HT-29 (cell line): ENCODE measurements around the gene BCR. TPM values are rescaled to one million over a fixed set of nuclear protein-coding genes. Genes with fewer than 3 reads are reported as not detected.
A peak's percentile ranks its signal among the peaks of the same experiment; 100 is the strongest.

ENCODE experiments used
- DNase-seq: peaks from one replicate; pipeline ENCODE4 v3.0.0-alpha.2; 2015; ENCODE audit warnings: low spot score
- total RNA-seq: library from RNA; depleted of rRNA; stranded (reverse); fragments of >200 nt; shearing (Covaris generic); gene quantifications from 2 replicates; pipeline ENCODE4 v1.2.3, GENCODE V29; 2014

BCR gene
- total RNA-seq, 1 experiment from 2014 or later = 69.1 TPM

DNA sequence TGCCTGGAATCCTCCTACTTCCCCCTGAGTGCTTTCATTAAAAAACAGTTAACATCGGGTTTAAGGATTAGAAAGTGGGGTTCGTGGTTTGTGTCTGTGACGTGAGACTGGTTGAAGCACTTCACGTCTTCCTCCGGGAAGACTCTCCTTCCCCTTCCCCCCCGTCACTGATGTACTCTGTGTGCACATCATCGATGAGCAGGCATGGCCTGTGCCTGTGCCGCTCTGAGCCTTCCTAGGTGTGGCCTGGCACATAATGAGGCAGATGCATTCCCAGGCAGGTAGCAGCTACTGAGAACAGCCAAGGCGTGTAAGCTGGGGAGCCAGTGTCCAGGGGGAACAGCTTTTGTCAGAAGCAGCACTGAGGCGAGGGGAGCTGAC lies 93.8 kb downstream of the BCR start:
- DNase-seq = no peak

DNA sequence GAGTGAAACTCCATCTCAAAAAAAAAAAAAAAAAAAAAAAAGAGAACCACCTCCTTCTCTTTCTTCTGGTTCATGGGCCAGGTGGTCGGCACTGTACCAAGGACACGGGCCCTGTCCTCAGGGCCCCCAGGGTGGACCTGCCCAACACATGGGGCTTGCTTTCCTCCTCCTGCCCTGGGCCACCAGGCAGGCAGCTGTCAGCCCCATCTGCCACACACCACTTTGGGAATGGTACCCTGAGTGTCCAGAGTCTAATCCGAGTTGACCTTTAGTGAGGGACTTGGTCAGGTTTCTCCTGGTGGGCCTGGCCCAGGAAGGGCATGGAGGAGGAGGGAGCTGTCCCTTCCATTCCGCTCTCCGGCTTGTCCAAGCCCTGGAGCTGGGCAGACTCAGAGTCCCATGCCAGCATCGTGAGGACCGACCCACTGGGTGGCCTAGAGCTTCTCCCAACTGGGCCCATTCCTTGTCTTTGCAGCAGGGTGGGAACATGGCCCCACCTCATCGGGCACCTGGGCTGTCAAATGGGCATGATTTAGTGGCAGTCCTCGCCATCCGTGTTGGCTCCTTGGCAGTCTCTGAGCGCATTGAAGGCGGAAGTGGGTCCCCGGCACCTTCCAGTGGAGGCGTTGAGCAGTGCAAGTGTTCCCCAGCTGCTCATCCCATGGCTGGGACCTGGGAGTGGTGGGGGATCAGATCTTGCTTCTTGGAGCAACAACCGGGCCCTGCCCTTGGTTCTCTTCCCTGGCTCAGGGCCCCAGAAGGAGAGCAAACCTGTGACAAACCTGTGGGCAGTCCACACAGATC lies 94.8 kb downstream of the BCR start:
- no peak for DNase-seq

DNA sequence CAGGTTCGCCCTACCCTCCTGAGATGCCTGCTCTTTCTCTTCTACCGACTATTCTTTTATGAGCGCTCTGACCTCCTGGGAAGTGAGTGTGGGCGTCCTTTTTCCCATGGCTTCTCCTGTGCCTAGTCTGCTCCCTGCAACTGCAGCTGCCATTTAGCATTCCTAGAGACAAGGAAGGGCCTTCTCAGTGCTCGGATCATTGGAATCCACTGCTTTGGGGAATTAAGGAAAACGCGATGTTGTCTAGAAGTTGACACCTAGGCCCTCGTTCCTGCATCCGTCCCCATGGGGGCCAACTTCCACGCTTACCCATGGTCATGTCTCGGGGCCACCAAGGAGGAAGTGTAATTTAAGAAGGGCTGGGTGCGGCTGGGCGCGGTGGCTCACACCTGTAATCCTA lies 95.4 kb downstream of the BCR start:
- DNase-seq = no peak

DNA sequence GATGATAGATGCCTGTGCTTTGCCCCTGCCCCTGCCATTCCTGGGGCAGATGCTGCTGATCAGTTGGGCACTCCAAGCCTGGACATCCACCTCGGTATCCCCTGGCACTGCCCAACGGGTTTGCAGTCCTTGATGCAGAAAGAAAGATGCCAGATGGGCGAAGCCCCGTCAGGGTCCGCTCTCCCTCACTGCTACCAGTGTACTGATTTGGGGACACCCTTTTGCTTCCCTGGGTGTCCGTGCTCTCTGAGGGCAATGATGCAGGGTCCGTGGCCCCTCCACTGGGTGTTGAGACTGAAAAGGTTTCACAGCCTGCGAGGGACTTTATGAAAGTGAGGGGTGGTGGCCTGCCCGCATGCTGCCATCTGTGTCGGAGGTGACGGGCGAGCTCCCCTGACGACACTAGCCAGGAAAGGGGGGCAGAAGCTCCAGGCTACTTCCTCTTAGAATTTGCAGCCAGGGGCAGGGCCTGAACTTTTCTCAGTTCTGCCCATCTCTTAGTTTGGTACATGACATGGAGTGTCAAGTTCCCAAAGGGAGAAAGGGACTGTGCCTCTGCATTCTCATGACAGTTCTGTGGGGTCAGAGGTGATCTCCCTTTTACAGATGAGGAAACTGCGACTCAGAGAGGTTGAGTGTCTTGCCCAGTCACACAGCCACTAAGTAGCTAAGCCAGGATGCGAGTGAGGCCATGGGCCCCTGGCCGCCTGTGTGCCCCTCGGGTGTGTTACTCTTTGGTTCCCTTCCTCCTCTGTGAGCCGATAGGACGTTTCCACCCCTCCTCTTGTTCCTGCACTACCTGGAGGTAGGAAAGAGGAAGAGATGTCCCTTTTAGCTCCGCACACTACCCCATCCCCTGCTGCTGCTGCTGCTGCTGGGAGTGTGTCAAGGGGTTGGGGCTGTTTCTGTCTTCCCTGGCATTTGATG lies 96.6 kb downstream of the BCR start:
- DNase-seq = no peak

DNA sequence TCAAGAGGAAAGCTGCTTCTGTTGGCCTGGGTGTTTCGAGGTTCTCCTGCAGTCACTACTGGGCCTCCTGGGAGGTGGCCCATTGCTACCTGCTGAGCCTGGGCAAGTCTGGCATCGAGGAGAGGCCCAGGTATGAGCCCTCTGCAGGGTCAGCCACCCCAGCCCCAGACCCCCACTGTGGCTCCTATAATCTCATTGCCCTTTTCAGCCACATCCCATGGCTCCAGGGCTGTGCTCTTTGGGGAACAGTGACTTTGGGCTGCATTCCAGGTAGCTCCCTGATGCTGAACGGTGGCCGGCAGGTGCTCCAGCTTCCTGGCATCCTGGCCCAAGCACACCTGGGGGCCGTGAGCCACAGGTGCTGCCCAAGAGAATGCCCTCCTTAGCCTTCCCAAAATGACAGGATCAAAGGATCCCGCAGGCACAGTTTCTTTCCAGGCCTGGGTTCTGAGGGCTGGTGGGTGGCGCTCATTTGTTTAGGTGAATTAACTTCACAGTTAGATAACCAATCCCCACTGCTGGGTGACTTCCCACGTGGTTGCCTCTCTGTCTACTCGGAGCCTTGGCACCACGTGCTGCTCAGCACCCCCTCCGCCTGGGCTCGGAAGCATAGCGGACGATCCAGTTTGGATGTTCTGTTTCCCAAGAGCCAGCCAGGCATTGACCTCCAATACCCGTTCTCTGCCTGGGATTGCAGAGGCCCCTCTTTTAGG lies 97.4 kb downstream of the BCR start:
- no peak for DNase-seq

DNA sequence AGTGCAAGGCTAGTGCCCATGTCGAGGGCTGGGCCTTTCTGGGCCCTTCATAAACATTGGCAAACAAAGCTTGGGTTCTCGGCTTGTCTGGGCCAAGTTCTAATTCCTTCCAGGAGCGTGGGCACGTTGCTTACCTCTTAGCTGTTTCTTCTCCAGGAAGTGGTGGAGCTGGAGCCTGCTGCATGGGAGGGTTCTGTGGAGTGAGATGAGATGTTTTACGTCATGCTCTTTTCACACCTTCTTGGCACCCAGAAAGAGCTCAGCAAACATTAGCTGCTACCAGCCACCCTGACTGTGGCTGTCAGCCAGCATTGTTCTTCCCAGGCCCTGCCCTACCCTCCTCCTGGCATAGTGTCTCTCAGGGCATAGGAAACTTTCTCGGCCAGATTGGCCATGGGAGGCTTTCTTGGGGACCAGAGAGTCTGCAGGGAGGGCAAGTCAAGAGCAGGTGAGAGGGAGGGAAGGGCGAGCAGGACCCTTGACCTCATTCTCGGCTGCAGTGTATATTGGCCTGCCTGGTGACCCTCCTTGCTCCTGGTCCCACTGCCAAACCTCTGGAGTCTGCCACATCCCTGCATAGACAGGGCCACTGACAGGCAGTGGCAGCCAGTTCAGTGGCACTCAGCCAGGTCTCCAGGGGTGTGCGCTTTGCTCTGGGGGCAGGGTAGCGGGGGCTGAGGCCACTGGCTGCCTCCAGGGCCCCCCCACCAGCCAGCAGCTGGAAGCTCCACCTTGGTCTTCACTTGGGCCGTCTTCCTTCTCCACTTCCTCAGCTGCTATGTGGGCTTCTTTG lies 98.8 kb downstream of the BCR start:
- DNase-seq = peak; percentile 79

DNA sequence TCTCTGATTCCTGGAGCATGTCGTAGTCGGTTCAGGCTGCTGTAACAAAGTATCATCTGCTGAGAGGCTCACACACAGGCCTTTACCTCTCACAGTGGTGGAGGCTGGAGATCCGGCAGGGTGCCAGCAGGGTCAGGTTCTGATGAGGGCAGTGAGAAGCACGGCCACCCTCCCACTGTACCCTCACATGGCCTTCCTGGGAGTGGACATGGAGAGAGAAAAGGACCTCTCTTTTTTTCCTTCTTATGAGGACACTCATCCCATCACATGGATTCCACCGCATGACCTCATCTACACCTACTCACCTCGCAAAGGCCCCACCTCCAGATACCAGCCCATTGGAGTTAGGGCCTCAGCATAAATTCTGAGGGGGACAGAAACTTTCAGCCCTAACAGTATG lies 99.5 kb downstream of the BCR start:
- DNase-seq = no peak

DNA sequence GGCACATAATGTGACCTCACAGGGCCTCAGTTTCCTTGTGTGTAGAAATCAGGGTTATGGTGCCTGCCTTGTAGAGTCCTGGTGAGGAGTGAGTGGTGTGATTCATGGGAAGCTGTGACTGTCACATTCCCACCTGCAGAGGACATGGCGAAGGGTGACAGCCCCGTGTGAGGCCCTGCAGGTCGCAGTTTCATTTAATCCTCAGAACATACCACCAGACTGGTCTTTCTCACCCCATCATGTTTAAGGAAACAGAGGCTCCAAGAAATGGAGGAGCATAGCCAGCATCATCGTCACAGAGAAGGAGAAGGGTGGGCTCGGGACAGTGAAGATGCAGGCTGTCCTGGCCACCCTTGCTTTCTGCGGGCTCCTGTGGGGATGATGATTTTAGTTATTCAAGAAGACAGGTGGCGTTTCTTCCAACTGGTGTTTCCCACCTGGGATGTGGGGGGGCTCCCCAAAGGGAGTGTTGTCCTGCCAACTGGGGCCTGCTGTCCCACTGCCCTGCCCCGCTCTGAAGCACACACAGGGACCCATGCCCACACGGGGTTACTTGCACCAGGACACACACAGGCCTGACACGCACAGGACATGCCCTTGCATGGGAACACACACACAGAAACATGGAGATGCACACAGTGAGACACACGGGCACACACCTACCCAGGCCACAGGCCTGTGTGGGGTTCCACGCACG lies 100.2 kb downstream of the BCR start:
- no peak for DNase-seq

DNA sequence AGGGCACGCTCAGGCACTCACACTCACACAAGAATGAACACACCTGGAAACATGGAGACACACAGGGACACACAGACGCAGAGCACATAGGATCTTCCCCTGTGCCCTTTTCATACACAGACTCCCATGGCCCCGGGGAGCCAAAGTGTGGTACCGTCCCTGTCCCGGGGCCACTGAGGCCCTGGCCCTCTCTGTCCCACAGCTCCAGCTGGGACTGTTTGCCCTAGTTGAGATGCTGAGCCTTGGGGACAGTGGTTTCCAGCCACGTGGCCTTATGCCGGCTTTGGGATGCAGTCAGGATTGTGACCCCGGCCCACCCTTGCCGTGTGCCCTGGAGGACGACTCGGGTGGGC lies 100.7 kb downstream of the BCR start:
- DNase-seq = no peak

DNA sequence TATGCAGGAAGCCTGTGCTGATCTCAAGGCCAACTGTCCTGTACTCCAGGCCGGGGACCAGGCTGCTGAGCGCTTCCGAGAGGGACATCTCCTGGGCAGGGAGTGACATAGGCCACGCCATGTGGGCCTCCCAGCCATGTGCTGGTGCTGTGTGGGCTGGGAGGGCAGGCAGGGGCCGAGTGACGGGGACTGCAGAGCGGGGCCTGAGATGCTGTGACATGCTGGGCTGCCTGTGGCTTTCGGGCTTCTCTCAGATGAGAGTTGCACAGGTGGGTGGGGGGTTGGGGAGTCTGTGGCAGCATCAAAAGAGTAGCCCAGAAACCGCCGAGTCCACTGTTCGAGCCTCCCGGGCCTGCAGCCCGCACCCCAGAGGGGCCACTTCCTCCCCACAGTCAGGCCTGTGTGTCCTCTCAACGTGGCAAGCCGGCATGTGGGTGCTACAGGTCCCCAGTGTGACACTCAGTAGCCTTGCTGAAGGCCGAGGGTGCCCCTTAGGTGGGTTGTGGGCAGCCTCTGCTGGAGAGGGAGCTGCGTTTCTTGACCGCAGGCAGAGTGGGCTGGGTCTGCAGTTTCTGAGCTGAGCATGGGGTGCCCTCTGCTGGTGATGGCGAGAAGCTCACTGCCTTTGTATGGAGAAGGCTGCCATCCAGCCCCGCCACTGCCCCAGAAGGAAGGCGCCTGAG lies 101.2 kb downstream of the BCR start:
- DNase-seq = peak; percentile 81

DNA sequence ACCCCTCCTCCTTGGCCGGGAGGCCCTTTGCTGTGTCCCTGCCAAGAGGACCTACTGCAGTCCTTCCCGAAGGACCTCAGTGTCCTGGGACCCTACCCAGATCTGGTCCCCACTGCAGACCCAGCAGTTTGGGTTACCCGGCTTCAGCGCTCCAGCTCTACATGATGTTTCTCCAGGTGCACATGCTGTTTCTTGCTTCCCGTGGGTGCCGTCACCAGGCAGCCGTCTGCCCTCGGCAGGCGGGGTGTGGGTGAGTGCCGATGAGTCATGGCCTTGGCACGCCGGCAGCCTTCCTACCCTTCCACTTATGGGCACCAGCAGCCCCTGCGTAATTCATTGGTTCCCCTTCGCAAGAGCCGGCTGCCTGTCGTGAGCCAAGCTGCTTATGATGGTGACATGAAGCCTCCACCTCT lies 101.8 kb downstream of the BCR start:
- DNase-seq = peak; percentile 81

DNA sequence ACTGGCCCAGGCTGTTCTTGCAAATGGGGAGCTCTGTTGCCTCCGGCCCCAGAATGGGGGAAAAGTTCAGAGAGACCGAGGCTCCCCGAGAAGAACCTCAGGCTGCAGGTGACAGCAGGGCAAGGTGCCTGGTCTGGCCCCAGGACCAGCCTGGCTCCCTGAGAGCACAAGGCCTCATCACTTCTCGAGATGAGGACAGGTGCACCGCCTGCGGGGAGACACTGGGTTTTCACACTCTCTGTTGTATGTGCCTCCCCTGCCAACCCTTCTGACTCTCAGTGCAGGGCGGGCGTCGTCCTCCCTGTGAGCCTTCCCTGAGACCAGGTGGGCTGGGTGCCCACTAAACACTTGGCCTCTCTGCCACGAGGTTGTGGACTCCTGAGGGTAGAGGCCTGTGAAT lies 102.2 kb downstream of the BCR start:
- DNase-seq = no peak

DNA sequence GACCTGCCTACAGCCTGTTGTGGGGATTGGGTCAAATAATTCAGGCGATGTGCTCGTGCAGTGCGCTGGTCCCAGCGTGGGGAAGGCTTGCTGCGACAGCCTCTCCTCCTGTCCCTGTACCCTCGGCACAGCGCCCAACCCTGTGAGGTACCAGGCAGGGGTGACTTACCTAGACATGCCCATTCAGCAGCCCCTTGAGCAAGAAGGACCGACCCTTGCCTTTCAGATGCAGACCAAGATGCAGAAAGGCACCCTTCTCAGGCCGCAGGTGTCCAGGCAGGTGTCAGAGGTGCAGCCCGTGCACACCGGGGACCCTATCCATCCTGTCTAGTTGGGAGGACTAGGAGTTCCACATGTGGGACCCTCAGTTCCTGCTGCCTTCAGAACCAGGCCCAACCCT lies 102.7 kb downstream of the BCR start:
- DNase-seq = no peak

DNA sequence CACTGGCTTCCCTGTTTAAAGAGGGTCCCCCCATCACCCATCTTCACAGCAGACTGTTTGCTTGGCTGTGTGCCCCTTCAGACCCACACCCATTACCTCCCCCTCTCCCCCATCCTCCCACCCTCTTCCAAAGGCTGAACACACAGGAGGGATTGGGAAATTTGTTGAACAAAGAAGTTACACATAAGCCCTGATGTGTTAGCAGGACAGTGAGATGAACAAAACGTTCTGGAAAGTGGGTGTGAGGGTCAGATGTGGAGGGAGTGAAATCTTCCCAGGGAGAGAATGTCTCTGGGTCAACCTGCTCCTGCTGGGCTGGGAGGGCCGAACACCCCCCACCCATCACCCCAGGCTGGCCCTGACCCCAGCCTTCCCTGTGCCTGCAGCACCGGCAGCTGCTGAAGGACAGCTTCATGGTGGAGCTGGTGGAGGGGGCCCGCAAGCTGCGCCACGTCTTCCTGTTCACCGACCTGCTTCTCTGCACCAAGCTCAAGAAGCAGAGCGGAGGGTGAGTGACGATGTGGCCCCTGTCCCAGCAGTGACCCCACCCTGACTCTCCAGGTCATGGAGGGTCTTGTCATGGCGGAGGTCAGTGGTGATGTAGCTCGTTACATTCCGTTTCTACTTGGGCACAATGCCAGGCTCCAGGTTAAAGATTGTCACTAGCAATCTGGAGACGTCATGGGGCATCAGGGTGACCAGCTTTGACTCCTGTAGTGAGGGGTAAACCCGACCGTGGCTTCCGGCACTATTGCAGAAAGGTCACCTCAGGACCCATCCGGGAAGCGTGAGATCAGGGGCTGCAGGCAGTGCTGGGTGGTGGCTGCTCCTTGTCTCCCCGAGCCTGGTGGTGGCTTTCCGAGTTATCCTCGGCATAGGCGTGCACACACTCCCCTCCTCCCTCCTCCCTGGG lies 103.5 kb downstream of the BCR start:
- no peak for DNase-seq

DNA sequence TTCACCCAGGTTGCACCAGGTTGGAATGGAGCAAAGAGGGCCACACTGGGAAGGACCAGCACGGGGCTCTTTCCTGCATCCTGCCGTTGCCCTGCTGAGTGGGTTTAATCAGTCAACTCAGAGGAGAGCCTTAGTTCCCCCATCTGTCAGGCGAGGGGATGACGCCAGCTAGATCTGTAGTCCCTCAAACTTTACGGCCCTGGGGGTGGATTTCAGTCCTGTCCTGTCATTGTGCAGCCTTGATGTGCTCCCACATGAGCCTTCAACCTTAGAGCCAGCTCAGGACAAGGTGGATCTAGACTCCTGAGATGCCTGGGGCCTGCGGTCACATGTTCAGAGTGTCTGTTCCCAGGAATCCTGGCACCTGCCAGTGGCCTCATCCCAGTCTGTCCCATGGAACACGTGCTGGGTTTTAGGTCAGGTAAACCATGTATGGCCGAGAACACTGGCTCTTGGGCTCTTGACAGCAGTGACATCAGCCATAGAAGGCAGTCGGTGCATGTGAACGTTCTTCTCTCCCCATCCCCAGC lies 104.3 kb downstream of the BCR start:
- no peak for DNase-seq

DNA sequence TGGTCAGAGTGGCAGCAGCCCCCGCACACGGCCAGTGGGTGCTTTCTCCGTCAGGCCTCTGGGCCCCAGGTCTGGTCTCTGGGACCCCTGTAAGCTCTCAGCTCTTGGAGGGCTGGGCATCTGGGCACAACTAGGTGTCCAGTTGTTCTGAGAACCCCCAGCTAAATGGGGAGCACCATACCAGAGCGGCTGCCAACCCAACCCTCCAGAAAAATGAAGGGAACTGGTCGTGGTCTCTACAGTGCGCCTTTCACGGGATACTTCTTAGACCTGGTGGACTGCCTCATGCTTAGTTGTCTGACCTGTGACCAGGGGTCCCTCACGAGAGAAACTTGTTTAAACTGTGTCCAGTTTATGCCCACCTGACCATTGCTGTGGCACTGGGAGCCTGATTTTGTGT lies 104.9 kb downstream of the BCR start:
- no peak for DNase-seq

DNA sequence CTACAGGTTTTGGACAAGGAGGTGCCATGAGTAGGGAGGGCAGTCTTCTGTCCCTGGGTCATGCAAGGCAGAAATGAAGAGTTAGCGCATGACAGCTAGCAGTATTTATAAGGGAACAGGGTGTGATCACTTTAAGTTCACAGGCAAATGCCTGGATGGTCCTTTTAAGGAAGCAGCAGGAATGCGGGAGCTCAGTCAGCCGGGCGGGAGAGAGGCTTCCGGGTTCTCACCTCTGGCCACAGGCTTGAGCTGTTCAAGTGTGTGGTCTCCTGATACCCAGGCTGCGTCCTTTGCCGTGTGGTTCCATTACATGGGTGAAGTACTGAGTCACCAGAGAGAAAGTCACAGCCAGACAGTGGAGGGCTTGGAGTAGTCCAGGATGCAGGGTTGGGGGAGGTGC lies 105.4 kb downstream of the BCR start:
- DNase-seq = no peak

DNA sequence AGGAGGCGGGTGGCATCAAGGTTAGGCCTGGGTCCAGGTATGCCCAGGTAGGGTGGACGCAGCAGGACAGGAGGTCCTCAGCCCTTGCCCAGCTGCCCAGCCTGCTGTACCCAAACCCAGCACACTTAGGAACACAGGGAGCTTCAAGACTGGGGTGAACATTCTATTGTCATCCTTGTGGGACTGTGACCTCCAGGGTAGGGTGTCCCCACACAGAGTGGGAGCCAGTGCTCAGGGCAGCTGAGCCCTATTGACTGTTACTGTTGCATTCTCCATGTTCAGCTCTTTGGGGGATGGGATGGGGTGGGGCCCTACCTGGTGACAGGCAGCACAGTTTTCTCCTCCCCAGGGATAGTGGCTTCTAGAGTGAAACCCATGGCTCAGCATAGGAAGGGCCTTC lies 106.0 kb downstream of the BCR start:
- DNase-seq = no peak
